ENCODE results near the gene ITM2C.

The ITM2C gene

GRCh38 chr2:230891064-230891463 lies 26.3 kb downstream of the ITM2C start:
- TF ChIP-seq EZH2phosphoT487 (conservative IDR thresholded peaks at IDR 0.05; ENCODE audit: low read length) (no peak), CTCF (IDR thresholded peaks at IDR 0.05; ENCODE audit: insufficient read depth, low read length, poor library complexity, severe bottlenecking) (no peak)
- no peak overlapping the region for H2AFZ ChIP-seq (ENCODE audit: low read depth, low read length, severe bottlenecking)
- no peak overlapping the region for H3K9ac ChIP-seq (ENCODE audit: low read length)
- no peaks in the 10 kb centered on the region for H3K9me2 ChIP-seq (replicated peaks; ENCODE audit: insufficient read depth, low read length)
- H3K4me2 ChIP-seq (ENCODE audit: low read depth, low read length, poor library complexity, severe bottlenecking): no peak overlapping the region
- H3K27me3 ChIP-seq (ENCODE audit: low read length): no peaks in the 10 kb centered on the region
- H3F3A ChIP-seq (ENCODE audit: insufficient read depth): no peaks in the 10 kb centered on the region
- no peaks in the 10 kb centered on the region for H3K79me2 ChIP-seq (ENCODE audit: insufficient read depth, low read length)
- no peaks in the 10 kb centered on the region for H3K9me3 ChIP-seq (ENCODE audit: insufficient read depth, low read length)
- no peaks in the 10 kb centered on the region for H3K36me3 ChIP-seq (ENCODE audit: low read length)
- H3K4me3 ChIP-seq (ENCODE audit: insufficient read depth, low read length, poor library complexity, severe bottlenecking): no peak overlapping the region
- no peak overlapping the region for H3K27ac ChIP-seq (ENCODE audit: low read depth, low read length)
- no peaks in the 10 kb centered on the region for H4K20me1 ChIP-seq (ENCODE audit: low read depth, low read length)

GRCh38 chr2:230891509-230891908 lies 26.8 kb downstream of the ITM2C start:
- Histone ChIP-seq H3K27me3 (ENCODE audit: low read length) (no peaks in the 10 kb centered on the region), H3K79me2 (ENCODE audit: insufficient read depth, low read length) (no peaks in the 10 kb centered on the region), H2AFZ (ENCODE audit: low read depth, low read length, severe bottlenecking) (no peak overlapping the region), H3K4me2 (ENCODE audit: low read depth, low read length, poor library complexity, severe bottlenecking) (no peak overlapping the region), H3K9me3 (ENCODE audit: insufficient read depth, low read length) (no peaks in the 10 kb centered on the region), H3K4me3 (ENCODE audit: insufficient read depth, low read length, poor library complexity, severe bottlenecking) (no peak overlapping the region), H3K9ac (ENCODE audit: low read length) (no peak overlapping the region), H3K36me3 (ENCODE audit: low read length) (no peaks in the 10 kb centered on the region), H3K27ac (ENCODE audit: low read depth, low read length) (no peak overlapping the region), H4K20me1 (ENCODE audit: low read depth, low read length) (no peaks in the 10 kb centered on the region), H3F3A (ENCODE audit: insufficient read depth) (no peaks in the 10 kb centered on the region), H3K9me2 (replicated peaks; ENCODE audit: insufficient read depth, low read length) (no peaks in the 10 kb centered on the region)
- TF ChIP-seq EZH2phosphoT487 (conservative IDR thresholded peaks at IDR 0.05; ENCODE audit: low read length): no peak
- no peak for TF ChIP-seq CTCF (IDR thresholded peaks at IDR 0.05; ENCODE audit: insufficient read depth, low read length, poor library complexity, severe bottlenecking)

- Histone ChIP-seq H3K27ac (ENCODE audit: low read depth, low read length) (no peak overlapping the region), H3K4me2 (ENCODE audit: low read depth, low read length, poor library complexity, severe bottlenecking) (no peak overlapping the region), H3K27me3 (ENCODE audit: low read length) (no peaks in the 10 kb centered on the region), H3F3A (ENCODE audit: insufficient read depth) (no peaks in the 10 kb centered on the region), H3K9me3 (ENCODE audit: insufficient read depth, low read length) (no peaks in the 10 kb centered on the region), H4K20me1 (ENCODE audit: low read depth, low read length) (no peaks in the 10 kb centered on the region), H3K9me2 (replicated peaks; ENCODE audit: insufficient read depth, low read length) (no peaks in the 10 kb centered on the region), H3K36me3 (ENCODE audit: low read length) (no peaks in the 10 kb centered on the region), H2AFZ (ENCODE audit: low read depth, low read length, severe bottlenecking) (no peak overlapping the region), H3K79me2 (ENCODE audit: insufficient read depth, low read length) (no peaks in the 10 kb centered on the region), H3K4me3 (ENCODE audit: insufficient read depth, low read length, poor library complexity, severe bottlenecking) (no peak overlapping the region), H3K9ac (ENCODE audit: low read length) (no peak overlapping the region)
- TF ChIP-seq CTCF (IDR thresholded peaks at IDR 0.05; ENCODE audit: insufficient read depth, low read length, poor library complexity, severe bottlenecking): no peak
- TF ChIP-seq EZH2phosphoT487 (conservative IDR thresholded peaks at IDR 0.05; ENCODE audit: low read length): no peak
Measured at GRCh38 chr2:230893338-230893737, 28.6 kb downstream of the ITM2C start.
